ES-I3 (cell line): ENCODE data around the gene AK1.

Experiments
- H3K36me3 ChIP-seq: 2 replicates; pipeline ENCODE4 v1.6.1; 2013; ENCODE audit warnings: mild to moderate bottlenecking, low read length, control low read depth, moderate library complexity; ENCODE audit not compliant: insufficient read depth
- H3K4me1 ChIP-seq: 2 replicates; pipeline ENCODE4 v1.6.1; 2013; ENCODE audit warnings: mild to moderate bottlenecking, control low read depth, low read length; ENCODE audit not compliant: insufficient read depth
- H3K9ac ChIP-seq: 2 replicates; pipeline ENCODE4 v1.6.1; 2013; ENCODE audit warnings: low read depth, mild to moderate bottlenecking, low read length, moderate library complexity
- H3K9me3 ChIP-seq: 2 replicates; pipeline ENCODE4 v1.6.1; 2013; ENCODE audit warnings: mild to moderate bottlenecking, low read length, moderate library complexity; ENCODE audit not compliant: control insufficient read depth, insufficient read depth

AK1 gene

DNA sequence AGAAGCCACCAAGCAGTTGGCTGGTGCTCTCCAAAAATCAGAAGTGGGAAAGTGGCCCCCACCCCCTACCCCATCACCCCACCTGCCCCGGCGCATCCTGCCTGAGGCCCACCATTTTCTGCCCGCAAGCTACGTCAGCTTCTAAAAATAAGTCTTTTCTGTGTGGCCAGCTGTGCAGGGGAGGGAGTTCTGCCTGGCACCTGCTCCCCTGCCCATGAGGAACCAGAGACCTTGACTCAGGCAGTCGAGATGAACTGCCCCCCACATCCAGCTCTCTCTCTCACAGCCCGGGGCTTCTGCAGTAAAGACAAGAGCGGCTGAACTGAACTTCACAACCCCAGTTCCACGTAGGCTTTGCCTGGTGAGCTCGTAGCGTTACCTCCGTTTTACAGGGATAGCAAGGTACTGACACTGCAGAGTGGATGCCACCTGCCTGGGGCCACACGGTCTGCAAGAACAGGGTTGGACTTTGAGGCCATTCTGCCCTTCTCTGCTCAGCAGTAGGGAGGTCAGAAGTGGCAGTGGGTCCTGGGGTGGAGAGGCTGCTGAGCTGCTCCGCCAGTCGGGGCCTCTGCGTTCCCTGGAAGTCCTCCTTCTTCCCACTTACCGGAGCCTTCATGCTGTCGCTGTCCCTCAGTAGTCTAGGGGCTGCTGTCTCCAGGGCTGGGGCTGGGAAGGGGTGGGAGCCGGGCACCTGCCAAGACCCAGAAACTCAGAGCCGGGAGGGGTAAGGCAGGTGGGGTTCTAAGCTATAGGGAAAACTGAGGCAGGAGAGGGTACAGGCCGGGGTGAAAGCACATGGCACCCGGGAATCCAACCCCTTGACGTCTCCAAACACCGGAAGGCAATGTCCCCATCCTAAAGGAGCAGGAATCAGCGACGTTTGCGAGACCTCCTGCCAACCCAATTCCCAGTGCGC, 38.6 kb upstream of the AK1 start:
- H3K9ac ChIP-seq, result peak overlapping the region; percentile 72
- H3K36me3 ChIP-seq, result no peaks in the 10 kb centered on the region
- no peaks in the 10 kb centered on the region for H3K9me3 ChIP-seq
- H3K4me1 ChIP-seq, result no peaks in the 10 kb centered on the region; the same call in 1 of the 2 replicates

DNA sequence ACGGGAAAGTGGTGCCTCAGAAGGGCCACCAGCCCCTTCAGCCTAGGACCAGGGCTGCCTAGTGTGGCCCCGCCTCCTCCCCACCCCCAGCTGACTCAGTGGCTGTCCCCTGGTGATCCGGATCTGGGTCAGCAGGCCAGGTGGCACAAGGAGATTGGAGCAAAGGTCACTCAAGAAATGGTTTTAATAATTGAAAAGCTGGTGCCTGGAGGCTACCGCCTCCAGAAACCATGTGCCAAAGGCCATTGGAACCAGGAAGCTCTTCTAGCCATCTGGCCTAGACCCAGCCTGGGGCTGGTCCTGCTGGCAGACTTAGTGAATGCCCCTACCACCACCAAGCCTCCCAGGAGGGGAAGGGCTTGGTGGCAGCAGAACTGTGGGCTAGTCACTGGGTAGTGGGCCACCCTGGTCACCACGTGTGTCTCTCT, 37.9 kb upstream of the AK1 start:
- H3K9ac ChIP-seq, result no peak overlapping the region
- H3K36me3 ChIP-seq, result no peaks in the 10 kb centered on the region
- no peaks in the 10 kb centered on the region; the same call in 1 of the 2 replicates for H3K4me1 ChIP-seq
- no peaks in the 10 kb centered on the region for H3K9me3 ChIP-seq

DNA sequence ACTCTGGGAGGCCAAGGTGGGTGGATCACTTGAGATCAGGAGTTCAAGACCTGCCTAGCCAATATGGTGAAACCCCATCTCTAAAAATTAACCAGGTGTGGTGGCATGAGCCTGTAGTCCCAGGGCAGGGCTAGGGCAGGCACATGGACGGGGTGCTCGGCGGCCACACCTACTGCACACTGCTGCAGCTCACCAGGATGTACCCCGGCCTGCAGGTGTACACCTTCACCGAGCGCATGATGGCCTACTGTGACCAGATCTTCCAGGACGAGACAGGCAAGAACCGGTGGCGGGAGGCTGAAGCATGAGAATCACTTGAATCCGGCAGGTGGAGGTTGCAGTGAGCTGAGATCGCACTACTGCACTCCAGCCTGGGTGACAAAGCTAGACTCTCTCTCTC, 36.2 kb upstream of the AK1 start:
- Histone ChIP-seq H3K9ac (no peak overlapping the region), H3K36me3 (no peaks in the 10 kb centered on the region), H3K9me3 (no peaks in the 10 kb centered on the region), H3K4me1 (no peaks in the 10 kb centered on the region; the same call in 1 of the 2 replicates)

DNA sequence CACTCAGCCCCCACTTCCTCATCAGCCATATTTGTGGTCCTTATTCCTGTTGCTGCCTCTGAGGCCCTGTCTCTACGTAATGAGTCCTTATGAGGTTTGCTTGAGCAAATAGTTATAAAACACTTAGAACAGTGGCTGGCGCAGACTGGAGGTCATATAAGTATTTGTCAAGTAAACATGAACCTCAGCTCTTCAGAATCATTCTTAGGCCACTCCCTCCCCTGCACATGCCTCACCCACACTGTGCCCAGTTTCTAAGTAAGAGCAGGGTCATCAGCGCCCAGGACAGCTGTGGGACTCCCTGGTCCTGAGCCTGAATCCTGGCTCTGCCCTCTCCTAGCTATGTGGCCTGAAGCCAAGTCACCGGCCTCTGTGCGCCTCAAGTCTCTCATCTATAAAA, 35.4 kb upstream of the AK1 start:
- Histone ChIP-seq H3K9me3 (no peaks in the 10 kb centered on the region), H3K9ac (no peak overlapping the region), H3K4me1 (no peaks in the 10 kb centered on the region), H3K36me3 (no peaks in the 10 kb centered on the region)

DNA sequence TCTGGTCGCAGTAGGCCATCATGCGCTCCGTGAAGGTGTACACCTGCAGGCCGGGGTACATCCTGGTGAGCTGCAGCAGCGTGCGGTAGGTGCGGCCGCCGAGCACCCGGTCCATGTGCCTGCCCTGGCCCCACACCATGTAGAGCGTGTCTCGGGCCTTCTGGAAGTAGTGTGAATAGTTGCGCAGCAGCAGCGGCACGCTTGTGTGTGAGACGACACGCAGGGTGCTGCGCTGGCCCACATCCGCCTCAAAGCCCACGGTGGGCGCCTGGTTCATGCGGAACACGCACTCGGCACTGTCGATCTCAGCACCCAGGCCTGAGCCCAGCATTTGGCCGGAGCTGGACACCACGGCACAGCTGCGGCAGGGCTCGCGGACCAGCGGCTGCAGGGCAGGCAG, 34.8 kb upstream of the AK1 start:
- H3K4me1 ChIP-seq, result no peaks in the 10 kb centered on the region
- no peak overlapping the region for H3K9ac ChIP-seq
- H3K36me3 ChIP-seq, result no peaks in the 10 kb centered on the region
- no peaks in the 10 kb centered on the region for H3K9me3 ChIP-seq

DNA sequence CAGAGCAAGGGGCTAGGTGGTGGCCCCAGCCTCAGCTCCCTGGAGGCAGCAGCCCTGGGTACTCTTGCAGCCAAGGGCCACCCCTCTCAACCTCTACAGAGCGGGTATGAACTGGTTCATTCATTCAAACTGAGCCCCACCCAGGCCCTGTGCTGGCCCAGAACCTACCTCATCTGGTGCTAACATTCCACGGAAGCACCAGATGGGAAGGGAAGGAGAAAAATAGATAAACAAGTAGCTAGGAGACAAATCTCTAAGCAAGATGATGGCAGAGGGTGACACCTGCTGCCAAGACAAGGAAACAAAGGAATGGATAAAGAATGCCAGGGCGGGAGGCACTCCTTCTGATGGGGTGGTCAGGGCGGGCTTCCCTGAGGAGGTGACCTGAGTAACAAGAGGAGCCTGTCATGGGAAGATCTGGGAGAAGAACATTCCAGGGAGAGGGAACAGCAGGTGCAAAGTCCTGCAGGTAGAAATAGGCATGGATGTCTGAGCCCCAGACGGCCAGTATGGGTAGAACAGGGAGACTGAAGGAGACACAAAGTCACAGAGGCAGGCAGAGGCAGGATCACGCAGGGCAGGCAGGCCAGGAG, 33.2 kb upstream of the AK1 start:
- Histone ChIP-seq H3K9me3 (no peaks in the 10 kb centered on the region), H3K9ac (no peak overlapping the region), H3K36me3 (no peaks in the 10 kb centered on the region), H3K4me1 (no peaks in the 10 kb centered on the region)

DNA sequence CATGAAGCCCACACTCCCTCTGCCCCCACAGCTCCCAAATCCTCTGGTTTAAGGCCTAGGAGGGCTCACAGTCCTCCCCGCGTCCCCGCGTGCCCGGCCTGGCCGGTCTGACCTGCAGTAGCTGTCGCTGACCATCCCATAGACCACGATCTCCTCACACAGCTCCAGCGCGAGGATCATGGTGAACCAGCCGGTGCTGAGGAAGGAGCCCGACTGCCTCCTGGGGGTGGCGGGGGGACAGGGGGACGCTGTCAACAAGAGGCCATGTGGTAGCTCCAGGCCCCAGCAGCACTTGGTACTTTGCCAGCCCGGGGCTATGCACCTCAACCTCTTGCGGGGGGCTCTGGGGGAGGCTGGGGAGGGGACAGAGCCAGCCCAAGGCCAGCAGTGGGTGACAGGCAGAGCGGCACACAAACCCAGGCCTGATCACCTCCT, 32.4 kb upstream of the AK1 start:
- H3K36me3 ChIP-seq, result no peaks in the 10 kb centered on the region
- H3K9me3 ChIP-seq, result no peaks in the 10 kb centered on the region
- 0 out of 2 replicates have a peak, but pooled peaks cover 5% of the 10 kb centered on the region for H3K4me1 ChIP-seq
- no peak overlapping the region for H3K9ac ChIP-seq

DNA sequence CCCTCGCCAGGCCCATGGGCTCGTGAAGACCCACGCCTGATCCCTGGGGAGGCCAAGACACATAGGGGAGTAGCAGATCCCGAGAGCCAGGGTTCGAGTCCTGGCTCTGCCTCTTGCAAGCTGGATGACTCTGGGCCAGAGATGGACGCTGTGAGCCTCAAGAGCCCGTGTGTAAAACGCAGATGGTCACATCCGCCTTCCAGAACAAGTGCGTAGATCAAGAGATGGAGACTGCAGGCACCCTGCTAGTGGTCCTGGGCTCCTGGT, 31.1 kb upstream of the AK1 start:
- H3K36me3 ChIP-seq, result no peaks in the 10 kb centered on the region
- no peaks in the 10 kb centered on the region for H3K9me3 ChIP-seq
- no peak overlapping the region for H3K9ac ChIP-seq
- H3K4me1 ChIP-seq, result peaks cover 17% of the 10 kb centered on the region

DNA sequence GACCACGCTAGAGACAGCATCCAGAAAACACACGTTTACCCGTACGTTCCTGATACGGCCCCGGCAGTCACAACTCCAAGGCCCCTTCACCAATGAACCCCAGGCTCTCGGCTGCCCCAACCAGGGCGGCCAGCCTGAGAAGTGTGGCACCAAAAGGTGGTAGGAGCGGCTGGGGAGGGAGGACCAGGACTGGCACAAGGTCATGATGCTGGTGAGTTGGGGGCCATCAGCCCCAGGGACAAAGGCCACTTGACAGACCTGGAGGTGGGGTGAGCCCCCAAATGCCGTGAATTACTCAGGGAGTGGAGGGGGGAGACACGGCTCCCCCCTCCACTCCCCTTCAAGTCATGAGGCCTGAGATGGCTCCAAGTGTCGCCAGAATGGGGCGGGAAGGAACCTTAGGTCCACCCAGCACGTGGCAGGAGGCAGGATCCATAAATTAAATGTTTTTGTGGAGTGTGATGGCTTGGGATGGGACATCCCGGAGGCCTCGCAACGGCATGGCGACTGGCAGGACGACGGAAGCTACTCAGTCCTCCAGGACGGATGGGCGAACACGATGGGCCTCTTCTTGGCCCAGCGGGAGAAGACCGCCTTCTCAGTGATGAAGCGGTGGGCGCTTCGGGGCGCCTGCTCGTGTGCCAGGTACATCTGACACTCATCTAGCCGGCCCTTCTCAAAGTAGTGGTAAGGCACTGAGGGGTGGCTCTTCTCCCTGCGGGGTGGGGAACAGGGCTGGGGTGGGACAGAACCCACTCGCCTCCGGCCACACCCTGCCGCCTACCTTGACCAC, 30.6 kb upstream of the AK1 start:
- Histone ChIP-seq H3K4me1 (peaks cover 17% of the 10 kb centered on the region), H3K36me3 (no peaks in the 10 kb centered on the region), H3K9ac (no peak overlapping the region), H3K9me3 (no peaks in the 10 kb centered on the region)

DNA sequence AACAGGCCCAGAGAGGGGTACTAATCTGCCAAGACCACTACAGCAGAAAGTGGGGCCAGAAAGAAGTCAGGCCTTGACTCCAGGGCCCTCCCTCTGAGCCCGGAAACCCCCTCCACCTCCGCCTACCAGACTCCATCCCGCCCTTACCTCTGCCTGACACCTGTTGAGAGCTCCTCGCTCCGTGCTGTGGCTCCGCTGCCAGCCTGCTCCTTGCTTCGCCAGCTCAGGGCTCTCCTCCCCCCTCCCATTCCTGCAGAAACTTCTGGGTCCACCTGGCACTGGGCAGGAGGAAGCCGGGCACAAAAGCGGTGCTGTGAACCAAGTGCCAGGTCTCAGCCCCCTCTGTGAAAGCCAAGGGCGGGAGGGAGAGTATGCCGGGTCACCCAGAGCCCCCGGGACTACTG, 28.3 kb upstream of the AK1 start:
- Histone ChIP-seq H3K9me3 (no peaks in the 10 kb centered on the region), H3K9ac (no peak overlapping the region), H3K36me3 (no peaks in the 10 kb centered on the region), H3K4me1 (peaks cover 17% of the 10 kb centered on the region)

DNA sequence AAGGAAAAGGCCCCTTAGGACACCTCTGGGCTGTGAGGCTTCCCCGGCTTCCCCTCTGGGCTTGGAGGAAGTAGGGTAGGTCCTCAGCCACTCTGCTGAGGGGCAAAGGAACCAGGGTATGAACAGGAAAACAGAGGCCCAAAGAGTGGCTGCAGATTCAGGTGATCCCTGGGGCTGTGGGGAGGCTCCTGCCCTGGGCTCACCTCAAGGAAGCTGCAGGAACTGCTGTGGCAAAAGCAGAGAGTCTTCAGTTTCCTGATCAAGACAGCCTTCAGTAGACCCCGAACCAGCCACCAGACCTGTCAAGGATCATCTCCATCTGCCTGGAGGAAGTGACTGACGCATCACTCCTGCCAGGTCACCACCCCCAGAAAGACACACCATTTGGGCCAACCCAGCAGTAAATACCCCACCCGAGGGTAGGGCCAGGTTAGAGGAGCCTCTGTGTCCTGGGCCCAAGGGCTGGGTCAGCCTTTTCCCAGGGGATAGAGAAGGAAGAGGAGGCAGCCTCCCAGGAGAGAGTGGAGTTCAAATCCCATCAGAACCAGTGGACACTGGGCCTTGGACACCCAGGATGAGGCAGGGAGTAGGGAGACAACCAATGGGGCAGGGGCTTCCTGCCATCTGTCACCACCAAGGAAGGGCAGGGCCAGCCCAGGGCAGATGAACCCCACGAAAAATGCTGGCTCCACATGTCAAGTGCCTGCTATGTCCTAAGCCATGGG, 27.7 kb upstream of the AK1 start:
- H3K4me1 ChIP-seq, result peaks cover 17% of the 10 kb centered on the region
- no peak overlapping the region for H3K9ac ChIP-seq
- no peaks in the 10 kb centered on the region for H3K9me3 ChIP-seq
- H3K36me3 ChIP-seq, result no peaks in the 10 kb centered on the region

DNA sequence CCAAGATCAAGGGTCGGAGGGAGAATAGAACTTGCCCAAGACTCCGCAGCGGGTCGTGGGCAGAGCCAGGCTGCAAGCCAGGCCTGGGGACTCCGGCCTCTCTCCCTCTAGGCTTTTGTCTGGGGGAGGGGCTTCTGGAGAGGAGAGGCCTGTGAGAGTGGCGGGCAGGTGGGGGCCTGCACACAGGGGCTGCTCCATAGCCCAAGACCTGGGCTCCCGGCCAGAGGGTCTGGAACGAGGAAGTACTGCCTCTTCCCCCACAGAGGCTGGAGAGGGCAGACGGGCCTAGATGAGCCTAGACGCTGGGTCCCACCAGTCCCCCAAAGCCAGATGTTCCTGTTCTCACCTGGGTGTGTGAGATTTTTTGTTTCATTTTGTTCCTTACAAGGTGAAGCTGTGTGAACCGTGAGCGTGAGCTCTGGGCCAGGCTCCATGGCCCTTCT, 27.1 kb upstream of the AK1 start:
- Histone ChIP-seq H3K9ac (no peak overlapping the region), H3K36me3 (no peaks in the 10 kb centered on the region), H3K4me1 (peaks cover 17% of the 10 kb centered on the region), H3K9me3 (no peaks in the 10 kb centered on the region)

DNA sequence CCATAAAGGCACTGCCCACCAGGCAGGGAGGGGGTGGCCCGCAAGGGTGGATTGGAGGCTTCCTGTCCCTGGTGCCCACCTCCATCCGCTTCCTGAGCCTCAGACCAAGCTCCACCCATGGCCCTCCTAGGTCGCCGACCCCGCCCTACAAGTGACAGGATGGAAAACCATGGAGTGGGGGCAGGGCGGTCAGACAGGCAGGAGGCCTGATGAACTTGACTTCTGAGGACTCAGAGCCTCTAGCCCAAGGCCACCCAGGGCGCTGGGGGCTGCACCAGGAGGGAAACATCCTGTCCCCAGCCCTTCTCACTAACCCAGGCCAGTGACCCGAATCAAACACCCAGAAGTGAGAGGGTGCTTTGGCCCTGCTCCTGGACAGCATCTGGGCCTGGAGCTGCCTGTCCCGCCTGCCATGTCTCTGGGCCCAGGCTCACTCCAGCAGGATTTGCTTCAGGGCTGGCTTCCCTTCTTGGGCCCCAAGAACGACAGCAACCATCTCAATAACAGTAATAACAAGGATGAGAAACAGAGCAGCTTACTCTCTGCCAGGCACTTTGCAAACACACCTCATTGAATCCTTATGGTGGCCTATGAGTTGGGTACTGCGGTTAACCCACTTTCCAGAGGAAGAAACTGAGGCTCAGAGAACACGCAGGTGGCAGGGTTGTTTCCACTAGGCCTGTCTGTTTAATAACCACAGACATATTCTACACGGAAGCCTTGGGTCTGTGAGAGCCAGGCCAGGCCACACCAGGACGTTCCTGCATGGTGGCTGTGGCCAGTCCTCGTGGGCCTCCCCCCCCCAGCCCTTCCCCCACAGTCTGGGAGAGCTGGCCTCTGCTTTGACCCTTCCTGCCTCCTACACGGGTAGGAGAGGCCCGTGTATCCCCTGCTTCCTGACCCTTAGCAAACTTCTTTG, 26.3 kb upstream of the AK1 start:
- no peak overlapping the region for H3K9ac ChIP-seq
- no peaks in the 10 kb centered on the region for H3K9me3 ChIP-seq
- no peaks in the 10 kb centered on the region for H3K36me3 ChIP-seq
- peaks cover 17% of the 10 kb centered on the region for H3K4me1 ChIP-seq
